GM18858 (cell line): ENCODE results near the gene MAP3K13.
A peak's percentile ranks its signal among the peaks of the same experiment; 100 is the strongest.

Experiments
- ATAC-seq: cut with Tn5 transposase; IDR thresholded peaks from one replicate; pipeline ENCODE4 v1.9.1; 2021; ENCODE audit not compliant: unreplicated experiment

The MAP3K13 gene

DNA sequence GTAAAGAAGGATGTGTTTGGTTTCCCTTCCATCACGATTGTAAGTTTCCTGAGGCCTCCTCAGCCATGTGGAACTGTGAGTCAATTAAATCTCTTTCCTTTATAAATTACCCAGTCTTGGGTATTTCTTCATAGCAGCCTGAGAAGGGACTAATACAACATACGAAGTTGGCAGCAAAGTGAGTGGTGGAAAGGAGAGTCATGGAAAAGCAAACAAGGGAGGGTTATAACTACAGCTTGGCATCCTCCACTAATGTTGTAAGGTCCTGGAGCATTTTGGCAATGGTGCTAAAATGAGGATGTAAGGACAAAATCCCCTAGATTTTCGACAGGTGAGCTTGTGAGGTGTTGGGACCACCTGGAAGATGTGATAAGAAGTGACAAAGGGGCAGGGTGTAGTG is 141.7 kb downstream of the MAP3K13 start:
- ATAC-seq: no peak

DNA sequence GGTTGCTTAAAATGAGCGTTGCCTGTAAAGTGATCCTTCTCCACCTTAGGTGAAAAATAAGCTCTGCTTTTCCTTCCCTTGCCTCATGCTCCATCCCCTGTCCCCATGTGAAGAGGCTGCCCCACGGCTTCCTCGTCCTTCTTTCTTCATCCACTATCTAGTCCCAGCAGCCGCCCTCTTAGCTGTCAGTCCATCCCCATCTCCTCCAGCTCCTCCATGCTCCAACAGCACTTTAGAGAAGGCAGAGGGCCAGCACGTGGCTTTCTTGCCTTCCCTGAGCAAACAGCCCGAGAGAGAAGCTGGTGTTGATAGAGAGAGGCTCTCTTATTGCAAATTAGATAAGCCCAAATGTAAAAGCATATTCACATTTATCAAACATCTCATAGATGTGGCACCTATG is 144.9 kb downstream of the MAP3K13 start:
- ATAC-seq: no peak

DNA sequence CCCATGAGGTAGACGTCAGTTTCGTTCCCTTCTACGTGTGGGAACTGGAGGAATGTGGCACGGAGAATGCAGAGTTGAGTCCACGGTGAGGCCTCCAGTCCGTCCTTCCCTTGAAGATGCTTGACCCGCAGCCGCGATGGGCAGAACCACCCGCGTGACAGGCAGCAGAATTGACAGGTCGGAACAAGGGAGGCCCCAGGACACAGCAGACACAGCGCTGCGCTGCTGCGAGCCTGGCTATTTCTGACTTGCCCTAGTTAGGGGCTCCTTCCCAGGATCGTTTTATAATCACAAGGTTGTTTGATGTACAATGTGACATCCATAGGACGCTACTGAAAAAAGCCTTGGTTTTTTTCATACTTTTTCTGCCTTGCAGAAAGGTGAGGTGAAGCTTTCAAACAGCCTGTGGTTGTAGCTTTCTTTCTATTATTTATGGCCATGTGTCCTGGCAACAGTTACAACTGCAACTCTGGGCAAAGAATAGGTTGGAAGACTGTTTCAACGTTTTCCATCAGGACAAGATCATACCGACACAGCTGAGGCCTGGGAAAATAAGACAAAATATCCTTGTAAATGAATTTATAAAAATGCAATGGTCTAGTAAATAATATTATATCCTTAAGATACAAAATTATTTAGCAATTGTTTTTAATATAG is 145.5 kb downstream of the MAP3K13 start:
- ATAC-seq: no peak

DNA sequence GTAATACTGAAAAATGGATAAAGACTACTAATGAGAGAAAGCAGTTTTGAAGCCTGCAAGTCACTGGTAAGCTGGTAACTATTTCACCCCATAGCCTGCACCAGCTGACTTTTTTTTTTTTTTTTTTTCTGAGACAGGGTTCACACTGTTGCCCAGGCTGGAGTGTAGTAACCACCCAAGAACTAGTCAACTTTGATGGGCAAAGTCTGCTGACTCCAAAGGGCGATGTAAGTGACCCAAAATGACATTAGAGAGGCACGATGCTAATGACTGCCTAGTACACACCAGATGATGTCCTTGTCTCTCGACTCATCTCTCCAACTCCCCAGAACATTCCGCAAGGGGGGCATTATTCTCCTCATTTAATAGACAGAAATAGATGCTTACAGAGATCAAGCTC is 148.8 kb downstream of the MAP3K13 start:
- no peak for ATAC-seq

DNA sequence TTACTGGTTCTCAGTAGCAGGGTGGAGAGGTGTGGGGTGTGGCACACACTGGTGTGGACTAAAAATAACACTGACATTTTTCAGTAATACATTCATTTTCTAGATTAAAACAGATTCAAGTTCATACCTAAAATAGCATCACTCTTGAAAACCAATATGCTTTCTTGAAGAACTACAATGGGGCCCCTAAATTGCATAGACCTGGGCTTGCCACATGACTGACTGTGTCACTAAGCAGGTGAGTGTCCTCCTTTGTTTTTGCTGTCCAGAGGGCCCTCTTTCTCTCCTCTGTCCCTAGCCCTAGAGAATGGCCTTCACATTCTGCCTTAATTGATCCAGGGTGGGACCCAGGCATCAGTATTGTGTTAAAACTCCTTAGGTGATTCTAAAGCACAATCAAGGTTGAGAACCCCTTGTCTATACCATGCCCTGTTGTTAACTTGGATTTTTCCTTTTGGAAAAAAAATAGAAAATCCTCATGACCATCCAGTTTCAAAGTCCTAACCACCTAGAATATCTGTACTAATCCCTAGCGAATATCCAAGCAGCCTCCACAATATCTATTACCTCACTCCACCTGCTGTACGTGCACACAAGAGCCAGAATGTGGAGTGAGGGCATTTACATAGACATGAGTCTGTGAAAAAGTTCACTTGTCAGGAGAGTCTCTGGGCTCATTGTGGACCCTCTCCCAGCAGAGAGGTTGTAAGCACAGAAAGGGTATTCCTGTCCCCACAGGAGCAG is 154.6 kb downstream of the MAP3K13 start:
- ATAC-seq: no peak

DNA sequence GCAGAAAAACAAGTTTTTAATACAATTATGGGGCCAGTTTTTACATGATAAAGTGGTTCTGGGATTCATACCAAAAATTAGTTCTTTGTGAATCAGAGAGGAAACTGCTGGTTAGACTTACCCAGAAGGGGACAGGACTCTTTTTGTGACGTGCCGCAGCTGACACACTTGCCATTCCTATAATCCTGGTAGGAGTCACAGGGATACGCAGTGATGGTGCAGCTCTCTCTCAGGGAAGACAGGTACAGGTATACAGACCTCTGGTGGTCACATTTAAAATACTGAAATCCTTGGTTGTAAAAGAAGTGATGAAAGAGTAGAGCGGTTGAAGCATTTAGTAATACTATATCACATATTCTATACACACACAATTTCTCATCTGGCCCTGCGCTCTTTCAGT is 156.1 kb downstream of the MAP3K13 start:
- ATAC-seq: no peak

DNA sequence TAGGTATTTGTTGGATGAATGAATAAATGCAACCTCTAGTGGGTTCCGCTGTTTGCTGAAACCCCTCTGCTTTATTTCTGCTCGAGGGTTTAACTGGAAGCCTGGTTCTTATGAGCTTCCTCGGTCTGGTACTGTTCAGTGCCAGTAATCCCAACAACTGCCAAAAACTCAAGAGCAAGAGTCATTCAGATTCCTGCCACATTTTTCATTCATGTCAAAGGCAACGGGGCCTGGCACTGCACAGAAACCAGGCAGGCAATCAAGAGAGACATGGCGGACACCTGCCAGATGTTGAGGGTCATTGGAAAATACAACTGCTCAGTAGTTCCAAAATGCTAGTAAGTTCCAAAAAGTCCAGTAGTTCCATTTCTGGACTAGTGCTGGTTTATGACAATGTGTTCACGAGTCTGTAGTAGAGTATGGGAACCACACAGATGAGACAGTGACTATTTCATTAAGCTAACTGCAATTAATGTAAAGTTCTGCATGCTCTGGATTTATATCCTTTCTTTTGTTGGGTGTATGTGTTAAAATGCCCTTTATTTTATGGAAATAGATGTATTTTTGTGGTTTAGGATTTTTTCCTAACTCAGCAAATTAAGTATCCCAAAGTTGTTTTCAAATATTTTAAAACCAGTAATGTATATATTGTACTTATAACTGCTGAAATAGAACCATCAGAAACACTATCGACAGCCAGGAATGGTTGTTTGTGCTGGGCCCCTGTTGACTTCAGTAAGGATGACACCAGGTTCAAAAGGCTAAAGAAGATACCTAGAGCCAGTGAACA is 158.6 kb downstream of the MAP3K13 start:
- ATAC-seq: no peak

DNA sequence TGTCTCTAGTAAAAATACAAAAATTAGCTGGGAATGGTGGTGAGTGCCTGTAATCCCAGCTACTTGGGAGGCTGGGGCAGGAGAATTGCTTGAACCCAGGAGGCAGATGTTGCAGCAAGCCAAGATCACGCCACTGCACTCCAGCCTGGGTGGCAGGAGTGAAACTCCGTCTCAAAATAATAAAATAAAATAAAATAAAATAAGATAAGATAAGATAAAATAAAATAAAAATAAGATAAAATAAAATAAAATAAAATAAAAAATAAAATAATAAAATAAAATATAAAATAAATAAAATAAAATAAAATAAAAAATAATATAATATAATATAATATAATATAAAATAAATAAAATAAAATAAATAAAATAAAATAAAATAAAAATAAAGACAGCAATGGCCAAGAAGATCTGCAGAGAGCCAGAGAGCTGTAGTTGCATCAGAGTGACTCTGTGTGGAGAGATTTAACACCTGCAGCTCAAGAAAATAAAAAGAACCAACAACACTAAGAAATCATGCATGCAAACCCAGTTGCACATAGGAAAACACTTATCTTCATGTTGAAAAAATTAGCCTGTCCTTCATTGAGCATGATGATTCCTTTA is 163.5 kb downstream of the MAP3K13 start:
- ATAC-seq: no peak

DNA sequence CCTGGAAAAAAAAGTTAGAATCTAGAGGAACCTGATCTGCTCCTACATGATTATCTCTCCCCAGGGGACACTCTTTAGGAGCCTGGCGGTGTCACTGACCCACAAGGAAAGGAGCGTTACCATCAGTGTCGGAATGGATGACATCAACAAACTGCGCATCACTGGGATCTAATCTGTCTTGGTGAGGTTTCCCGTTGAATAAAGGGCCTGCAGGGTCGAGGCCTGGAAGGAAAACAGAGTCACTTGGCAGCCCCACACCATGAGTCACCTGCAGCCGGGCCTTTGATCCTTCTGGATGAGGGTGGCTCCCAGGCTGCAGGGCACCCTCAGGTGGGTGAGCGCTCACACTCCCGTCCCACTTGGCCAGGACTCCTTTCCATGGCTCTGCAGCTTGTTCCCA is 164.4 kb downstream of the MAP3K13 start:
- ATAC-seq: no peak

DNA sequence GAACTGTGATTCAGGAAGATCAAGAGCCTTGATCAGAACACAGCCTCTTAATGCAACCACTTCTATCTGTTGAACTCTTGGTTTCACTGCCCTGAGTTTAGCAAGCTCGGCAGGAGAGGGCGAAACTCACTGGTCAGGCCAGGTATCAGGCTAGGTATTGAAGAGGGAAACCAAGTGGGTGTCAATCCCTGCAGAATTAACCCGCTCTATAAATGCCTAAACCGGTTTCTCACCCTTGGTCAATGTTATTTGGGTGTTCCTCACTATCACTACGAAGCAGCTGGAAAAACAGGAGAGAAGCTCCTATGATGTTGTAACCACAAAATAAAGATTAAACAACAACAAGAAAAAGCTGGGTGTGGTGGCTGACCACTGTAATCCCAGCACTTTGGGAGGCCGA is 165.6 kb downstream of the MAP3K13 start:
- no peak for ATAC-seq

DNA sequence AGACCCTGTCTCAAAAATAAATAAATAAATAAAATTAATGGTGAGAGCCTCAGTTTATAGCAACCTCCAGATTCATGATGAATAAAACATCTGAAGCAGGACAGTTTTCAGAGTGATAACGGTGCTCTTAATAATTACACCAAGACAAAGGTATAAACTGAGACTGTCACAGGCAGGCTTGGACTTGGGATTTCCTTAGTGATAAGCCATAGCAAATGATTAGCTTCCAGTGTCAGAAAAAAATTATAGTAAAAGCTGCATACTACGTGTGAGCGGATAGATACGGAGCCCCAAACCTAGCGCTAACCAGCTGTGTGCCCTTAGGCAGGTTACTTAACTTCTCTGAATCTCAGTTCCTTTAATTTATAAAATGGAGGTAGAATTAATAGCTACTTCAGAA is 167.9 kb downstream of the MAP3K13 start:
- no peak for ATAC-seq

DNA sequence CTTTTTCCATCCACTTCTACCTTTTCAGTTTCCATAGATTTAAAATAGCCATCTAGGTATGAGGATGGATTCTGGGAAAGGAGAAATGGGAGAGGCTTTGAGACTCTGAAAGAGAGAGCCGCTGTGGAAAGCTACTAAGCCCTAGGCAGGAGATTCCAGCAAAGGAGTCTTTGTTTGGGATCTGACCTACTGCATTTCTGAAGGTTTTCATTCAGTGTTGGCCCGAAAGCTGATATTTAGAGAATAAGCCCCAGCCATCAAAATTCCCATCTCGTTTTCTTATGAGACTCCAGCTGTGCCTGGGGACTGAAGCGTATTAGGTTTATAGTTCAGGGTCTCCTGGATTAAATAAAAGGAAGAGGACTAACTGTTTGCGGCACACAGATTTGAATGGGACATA is 170.0 kb downstream of the MAP3K13 start:
- no peak for ATAC-seq

DNA sequence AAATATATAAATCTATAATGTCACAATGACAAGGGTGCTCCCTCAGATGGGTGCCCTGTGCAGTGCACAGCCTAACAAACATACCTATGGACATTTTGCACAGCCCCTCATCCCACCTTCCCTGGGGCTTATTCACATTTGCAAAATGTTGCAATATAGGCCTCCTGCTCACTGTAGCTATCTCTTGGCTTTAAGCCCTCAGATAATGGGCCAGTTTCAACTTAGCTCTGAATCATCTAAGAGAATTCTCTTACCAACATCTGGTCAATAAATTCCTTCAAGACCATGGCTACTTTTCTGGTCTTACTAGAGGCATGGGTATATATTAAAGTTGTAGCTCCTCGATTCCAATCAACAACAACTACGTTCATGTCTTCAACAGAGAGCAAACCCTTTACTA is 171.6 kb downstream of the MAP3K13 start:
- no peak for ATAC-seq

DNA sequence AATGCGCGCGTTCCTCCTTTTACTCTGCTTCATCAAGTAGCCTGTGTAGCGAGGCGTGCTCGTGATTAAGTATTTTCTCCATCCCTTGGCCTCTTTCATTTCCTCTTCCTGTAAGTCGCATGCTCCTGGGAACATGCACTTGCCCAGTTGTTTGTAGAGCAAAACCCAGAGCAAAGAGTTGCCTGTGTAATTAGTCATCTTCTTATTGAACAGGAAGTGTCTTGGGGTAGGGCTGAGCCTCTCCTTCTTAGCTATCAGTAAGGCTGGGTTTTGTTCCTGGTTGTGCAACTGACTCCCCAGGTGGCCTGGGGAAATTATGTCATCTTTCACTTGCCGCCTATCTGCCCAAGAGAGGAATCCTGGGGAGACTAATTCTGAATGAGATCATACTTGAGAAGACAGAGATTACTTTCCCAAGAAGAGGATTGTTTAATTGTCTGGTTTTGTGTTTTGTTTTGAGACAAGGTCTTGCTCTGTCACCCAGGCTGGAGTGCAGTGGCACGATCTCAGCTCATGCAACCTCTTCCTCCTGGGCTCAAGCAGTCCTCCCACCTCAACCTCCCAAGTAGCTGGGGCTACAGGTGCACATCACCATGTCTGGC is 174.5 kb downstream of the MAP3K13 start:
- ATAC-seq: peak; percentile 96
